Lung (tissue), 12 donors: ENCODE measurements around the gene CARMIL3. TPM values are rescaled to one million over a fixed set of nuclear protein-coding genes. Genes with fewer than 3 reads are reported as not detected.
"Not testable (repeated sequence)": the region's sequence is repeated elsewhere in the genome, so short reads cannot be mapped to it uniquely, and the experiment has no call there.

ENCODE experiments used
- ATAC-seq: fragments of 200-7000 bp; cut with Tn5 transposase; one replicate; pipeline ENCODE4 v1.9.1; 2020; ENCODE audit warnings: moderate number of reproducible peaks; ENCODE audit not compliant: insufficient read depth, low FRiP score
- DNase-seq, 3 donors: peaks; one replicate each; pipeline ENCODE4 v3.0.0-alpha.2; 2013 to 2017
- H3K27ac ChIP-seq, 2 donors: one replicate each; pipeline ENCODE4 v1.5.1; 2013; ENCODE audit warnings: mild to moderate bottlenecking in 2 of 2, moderate library complexity in 2 of 2, control low read depth in 1 of 2, inconsistent platforms in 1 of 2, low read depth in 1 of 2, low read length in 1 of 2
- H3K27me3 ChIP-seq, 3 donors: one replicate each; pipeline ENCODE4 v1.5.1; 2013; ENCODE audit warnings: low read length in 2 of 3; ENCODE audit not compliant: control insufficient read depth in 3 of 3, insufficient read depth in 3 of 3
- H3K36me3 ChIP-seq, 4 donors: one replicate each; pipeline ENCODE4 v1.5.1; 2013; ENCODE audit warnings: low read length in 4 of 4, mild to moderate bottlenecking in 1 of 4, moderate library complexity in 1 of 4; ENCODE audit not compliant: control insufficient read depth in 4 of 4, insufficient read depth in 4 of 4
- H3K4me1 ChIP-seq, 5 donors: one replicate each; pipeline ENCODE4 v1.5.1; 2013; ENCODE audit warnings: low read length in 5 of 5, mild to moderate bottlenecking in 2 of 5, moderate library complexity in 1 of 5; ENCODE audit not compliant: control insufficient read depth in 5 of 5, insufficient read depth in 5 of 5
- H3K4me3 ChIP-seq: one replicate; pipeline ENCODE4 v1.5.1; 2013; ENCODE audit warnings: mild to moderate bottlenecking, control low read depth, moderate library complexity
- H3K9ac ChIP-seq, 2 donors: one replicate each; pipeline ENCODE4 v1.5.1; 2013; ENCODE audit warnings: low read length in 2 of 2, control low read depth in 1 of 2; ENCODE audit not compliant: insufficient read depth in 1 of 2
- H3K9me3 ChIP-seq, 4 donors: one replicate each; pipeline ENCODE4 v1.5.1; 2013; ENCODE audit warnings: low read length in 3 of 4, mild to moderate bottlenecking in 1 of 4, moderate library complexity in 1 of 4; ENCODE audit not compliant: control insufficient read depth in 4 of 4, insufficient read depth in 3 of 4
- WGBS, 2 donors: extraction: QIAGEN DNeasy Blood & Tissue Kit; methylation state at CpG; one replicate each; pipeline ENCODE4 v1.1.7; 2013; 5-methylcytosine and 5-hydroxymethylcytosine counted together
- polyA plus RNA-seq, 2 donors: library from polyadenylated mRNA; stranded (reverse); fragments of 200-250 nt; gene quantifications; one replicate each; pipeline ENCODE4 v1.2.1, GENCODE V29; 2013
- total RNA-seq, 2 donors: library from RNA; depleted of rRNA in 1 of 2; stranded (reverse); fragments of >200 nt in 1 of 2; gene quantifications; one replicate each; pipeline ENCODE4 v1.2.1, GENCODE V29; 2014 to 2021
- TF ChIP-seq, protein P1 (sequence below): IDR thresholded peaks from 2 replicates; pipeline ENCODE4 v1.5.1; 2012; ENCODE audit warnings: mild to moderate bottlenecking; ENCODE audit errors: control extremely low read depth, extremely low read depth
- donor health status: control.
- donor health status: control.
- donor health status: Bipolar disorder and iron deficiency.
- donor health status: healthy.
- donor health status: DM: yes; HTN: yes; CAD: no.

CARMIL3 gene
- total and polyA plus RNA-seq, 4 donors: 0.37 to 2.4 (median 0.78) TPM

DNA sequence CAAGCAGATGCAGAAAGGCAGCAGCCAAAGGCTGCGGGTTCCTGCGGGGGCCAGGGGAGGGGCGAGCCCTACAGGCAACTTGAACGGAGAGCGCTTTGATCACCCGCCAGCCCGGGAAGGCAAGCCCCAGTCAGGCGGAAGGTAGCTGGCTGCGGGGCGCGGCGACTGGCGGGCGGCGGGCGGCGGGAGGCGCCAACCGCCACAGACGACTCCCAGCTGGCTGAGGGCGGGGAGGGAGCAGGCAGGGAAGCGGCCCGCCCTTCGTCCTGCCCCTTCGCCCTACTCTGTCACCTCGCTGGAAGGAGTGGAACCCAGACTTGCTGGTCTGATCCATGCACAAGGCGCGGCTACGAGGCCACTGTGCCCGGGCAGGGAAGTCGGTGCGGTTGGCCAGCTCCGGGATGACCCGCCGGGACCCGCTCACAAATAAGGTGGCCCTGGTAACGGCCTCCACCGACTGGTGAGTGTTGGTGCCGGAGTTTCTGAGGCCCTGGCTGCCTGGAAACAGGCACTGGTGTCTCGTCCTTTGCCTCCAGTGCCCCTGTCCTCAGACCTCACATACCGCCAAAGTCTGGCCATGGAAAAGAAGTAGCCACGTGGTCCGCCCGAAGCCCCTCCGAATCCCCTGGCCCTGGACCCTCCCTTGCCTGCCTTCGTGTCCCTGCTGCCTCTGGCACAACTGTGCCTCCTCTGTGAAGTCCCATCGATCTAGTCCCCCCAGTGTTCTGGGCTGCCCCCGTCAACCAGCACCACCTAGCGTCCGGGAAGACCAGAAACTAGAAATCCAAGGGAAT, 15.4 kb upstream of the CARMIL3 start:
- peaks cover 0 to 5% (median 1%) of the 10 kb centered on the region in 4 donors for H3K9me3 ChIP-seq
- peaks cover 0 to 19% (median 6%) of the 10 kb centered on the region in 5 donors for H3K4me1 ChIP-seq
- peak; percentile 88 for ATAC-seq
- peak overlapping the region in 1 of 2 donors; percentile 80 for H3K9ac ChIP-seq
- DNase-seq: peak; percentile 79 to 89 (median 88)
- TF ChIP-seq, protein P1, sequence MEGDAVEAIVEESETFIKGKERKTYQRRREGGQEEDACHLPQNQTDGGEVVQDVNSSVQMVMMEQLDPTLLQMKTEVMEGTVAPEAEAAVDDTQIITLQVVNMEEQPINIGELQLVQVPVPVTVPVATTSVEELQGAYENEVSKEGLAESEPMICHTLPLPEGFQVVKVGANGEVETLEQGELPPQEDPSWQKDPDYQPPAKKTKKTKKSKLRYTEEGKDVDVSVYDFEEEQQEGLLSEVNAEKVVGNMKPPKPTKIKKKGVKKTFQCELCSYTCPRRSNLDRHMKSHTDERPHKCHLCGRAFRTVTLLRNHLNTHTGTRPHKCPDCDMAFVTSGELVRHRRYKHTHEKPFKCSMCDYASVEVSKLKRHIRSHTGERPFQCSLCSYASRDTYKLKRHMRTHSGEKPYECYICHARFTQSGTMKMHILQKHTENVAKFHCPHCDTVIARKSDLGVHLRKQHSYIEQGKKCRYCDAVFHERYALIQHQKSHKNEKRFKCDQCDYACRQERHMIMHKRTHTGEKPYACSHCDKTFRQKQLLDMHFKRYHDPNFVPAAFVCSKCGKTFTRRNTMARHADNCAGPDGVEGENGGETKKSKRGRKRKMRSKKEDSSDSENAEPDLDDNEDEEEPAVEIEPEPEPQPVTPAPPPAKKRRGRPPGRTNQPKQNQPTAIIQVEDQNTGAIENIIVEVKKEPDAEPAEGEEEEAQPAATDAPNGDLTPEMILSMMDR: peak; percentile 62
- H3K27ac ChIP-seq: peak overlapping the region; percentile 78 to 89
- 0 to 1% methylated on average over 36 to 50 of the region's 50 CpGs for WGBS, 2 donors
- H3K36me3 ChIP-seq: peaks cover 0 to 1% (median 0%) of the 10 kb centered on the region in 4 donors
- peak overlapping the region; percentile 51 for H3K4me3 ChIP-seq
- H3K27me3 ChIP-seq: no peaks in the 10 kb centered on the region

DNA sequence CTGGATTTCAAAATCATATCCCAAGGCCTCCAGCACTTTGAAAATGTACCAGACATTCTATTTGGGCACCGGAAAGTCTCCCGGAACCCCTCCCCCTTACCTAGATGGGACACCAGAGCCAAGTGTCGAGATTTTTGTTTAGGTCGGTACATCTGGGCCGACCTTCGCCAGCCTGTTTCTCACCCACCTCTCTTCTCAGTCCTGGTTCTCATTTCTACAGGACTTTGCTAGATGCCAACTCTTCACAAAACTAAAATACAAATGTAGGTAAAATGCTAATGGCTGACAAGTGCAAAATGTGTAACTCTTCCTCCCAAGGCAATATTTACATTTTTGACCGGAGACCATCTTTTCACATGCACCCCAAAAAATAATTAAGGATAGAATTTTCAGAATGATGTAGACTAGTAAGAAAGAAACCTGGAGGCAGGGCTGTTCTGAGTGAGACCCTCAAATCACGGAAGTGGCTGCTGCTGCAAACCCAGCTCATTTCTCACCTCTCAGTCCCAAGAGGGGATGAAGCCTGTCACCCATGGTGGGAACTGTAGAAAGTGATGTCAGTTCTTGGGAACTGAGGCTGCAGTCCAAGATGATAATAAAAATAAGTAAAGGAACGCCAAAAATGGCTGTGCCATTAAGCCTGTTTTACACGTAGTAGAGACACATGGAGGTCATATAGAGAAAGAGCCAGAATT, 14.7 kb upstream of the CARMIL3 start:
- H3K4me1 ChIP-seq: peaks cover 0 to 19% (median 6%) of the 10 kb centered on the region in 5 donors
- not testable (repeated sequence) for H3K4me3 ChIP-seq, H3K27me3 ChIP-seq, H3K36me3 ChIP-seq, DNase-seq, H3K9ac ChIP-seq, H3K9me3 ChIP-seq, ATAC-seq
- 39 to 53% methylated on average over 10 of the region's 10 CpGs for WGBS, 2 donors
- H3K27ac ChIP-seq: peak overlapping the region; percentile 78 to 89

DNA sequence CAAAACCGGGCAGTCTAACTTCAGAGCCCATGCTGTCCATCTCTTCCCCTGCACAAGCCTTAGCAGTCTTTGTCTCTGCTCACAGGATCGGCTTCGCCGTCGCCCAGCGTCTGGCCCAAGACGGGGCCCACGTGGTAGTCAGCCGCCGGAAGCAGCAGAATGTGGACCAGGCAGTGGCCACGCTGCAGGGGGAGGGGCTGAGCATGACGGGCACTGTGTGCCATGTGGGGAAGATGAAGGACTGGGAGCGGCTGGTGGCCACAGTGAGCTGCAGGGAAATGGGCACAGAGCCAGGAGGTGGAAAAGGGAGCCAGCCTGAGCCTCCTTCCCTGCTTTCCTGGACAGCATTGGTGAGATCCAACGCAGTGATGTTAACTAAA, 14.2 kb upstream of the CARMIL3 start:
- H3K27me3 ChIP-seq: no peaks in the 10 kb centered on the region
- peaks cover 0 to 19% (median 6%) of the 10 kb centered on the region in 5 donors for H3K4me1 ChIP-seq
- no peak overlapping the region for H3K27ac ChIP-seq
- peaks cover 0 to 3% (median under 1%) of the 10 kb centered on the region in 4 donors for H3K9me3 ChIP-seq
- H3K4me3 ChIP-seq: no peak overlapping the region
- ATAC-seq: no peak
- TF ChIP-seq, protein P1: no peak
- no peak for DNase-seq
- 85 to 86% methylated on average over 14 of the region's 14 CpGs for WGBS, 2 donors
- H3K9ac ChIP-seq: no peak overlapping the region
- peaks cover 0 to 1% (median 0%) of the 10 kb centered on the region in 4 donors for H3K36me3 ChIP-seq

DNA sequence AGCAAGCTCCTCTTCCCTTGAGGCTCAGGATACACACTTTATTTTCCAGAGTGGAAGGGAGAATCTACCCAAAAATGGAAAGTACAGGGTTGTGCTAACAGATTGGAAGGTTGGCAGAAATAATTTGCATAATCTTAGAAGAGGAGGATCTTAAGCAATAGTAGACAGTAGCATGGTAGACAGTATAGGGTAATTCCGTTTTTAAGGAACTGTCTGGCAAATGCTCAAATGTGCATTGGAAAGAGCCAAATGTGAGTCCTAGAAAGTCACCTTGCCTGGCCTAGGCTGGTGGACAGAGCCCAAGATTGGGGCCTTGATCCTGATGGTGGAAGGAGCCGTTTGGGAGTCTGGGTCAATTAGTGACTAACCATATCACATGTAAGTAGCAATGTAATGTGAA, 13.1 kb upstream of the CARMIL3 start:
- no peak for ATAC-seq
- 61 to 82% methylated on average over 2 of the region's 2 CpGs for WGBS, 2 donors
- Histone ChIP-seq H3K9ac (no peak overlapping the region), H3K36me3 (peaks cover 0 to 1% (median 0%) of the 10 kb centered on the region in 4 donors), H3K4me3 (no peak overlapping the region), H3K27ac (no peak overlapping the region), H3K9me3 (no peaks in the 10 kb centered on the region), H3K4me1 (peaks cover 0 to 19% (median 4%) of the 10 kb centered on the region in 5 donors), H3K27me3 (no peaks in the 10 kb centered on the region)
- TF ChIP-seq, protein P1: no peak
- DNase-seq: no peak
